ENCODE results near the gene PODXL2.
"Not testable (repeated sequence)": the region's sequence is repeated elsewhere in the genome, so short reads cannot be mapped to it uniquely, and the experiment has no call there.

PODXL2 gene

DNA sequence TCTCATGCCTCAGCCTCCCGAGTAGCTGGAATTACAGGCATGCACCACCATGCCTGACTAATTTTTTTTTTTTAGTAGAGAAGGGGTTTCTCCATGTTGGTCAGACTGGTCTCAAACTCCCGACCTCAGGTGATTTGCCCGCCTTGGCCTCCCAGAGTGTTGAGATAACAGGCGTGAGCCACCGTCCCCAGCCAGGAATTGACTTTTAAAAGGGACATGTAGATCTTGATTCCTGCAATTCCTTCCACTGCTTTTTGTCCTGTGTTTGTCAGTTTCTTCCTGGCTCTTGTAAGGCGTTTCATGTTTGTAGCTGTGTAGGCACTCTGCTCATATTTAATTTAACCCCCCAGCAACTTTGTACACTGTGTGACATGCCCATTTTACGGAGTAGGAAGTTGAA is 23.4 kb upstream of the PODXL2 start:
- not testable (repeated sequence) for DNase-seq

DNA sequence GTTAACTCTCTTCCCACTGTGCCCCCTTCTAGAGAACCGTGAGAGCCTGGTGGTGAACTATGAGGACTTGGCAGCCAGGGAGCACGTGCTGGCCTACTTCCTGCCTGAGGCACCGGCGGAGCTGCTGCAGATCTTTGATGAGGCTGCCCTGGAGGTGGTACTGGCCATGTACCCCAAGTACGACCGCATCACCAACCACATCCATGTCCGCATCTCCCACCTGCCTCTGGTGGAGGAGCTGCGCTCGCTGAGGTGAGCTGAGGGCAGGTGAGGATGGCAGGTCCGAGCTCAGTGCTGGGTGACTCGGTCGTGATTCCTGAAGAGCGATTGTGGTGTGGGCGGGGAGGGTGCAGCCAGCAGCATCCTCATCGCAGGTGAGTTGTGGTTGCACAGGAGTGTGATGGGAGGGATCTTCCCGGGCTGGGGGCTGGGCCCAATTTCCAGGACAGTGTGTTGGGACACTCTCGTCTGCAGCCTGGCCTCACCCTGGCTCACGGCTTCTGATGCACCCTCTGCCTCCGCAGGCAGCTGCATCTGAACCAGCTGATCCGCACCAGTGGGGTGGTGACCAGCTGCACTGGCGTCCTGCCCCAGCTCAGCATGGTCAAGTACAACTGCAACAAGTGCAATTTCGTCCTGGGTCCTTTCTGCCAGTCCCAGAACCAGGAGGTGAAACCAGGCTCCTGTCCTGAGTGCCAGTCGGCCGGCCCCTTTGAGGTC is 22.7 kb upstream of the PODXL2 start:
- no peak for DNase-seq

DNA sequence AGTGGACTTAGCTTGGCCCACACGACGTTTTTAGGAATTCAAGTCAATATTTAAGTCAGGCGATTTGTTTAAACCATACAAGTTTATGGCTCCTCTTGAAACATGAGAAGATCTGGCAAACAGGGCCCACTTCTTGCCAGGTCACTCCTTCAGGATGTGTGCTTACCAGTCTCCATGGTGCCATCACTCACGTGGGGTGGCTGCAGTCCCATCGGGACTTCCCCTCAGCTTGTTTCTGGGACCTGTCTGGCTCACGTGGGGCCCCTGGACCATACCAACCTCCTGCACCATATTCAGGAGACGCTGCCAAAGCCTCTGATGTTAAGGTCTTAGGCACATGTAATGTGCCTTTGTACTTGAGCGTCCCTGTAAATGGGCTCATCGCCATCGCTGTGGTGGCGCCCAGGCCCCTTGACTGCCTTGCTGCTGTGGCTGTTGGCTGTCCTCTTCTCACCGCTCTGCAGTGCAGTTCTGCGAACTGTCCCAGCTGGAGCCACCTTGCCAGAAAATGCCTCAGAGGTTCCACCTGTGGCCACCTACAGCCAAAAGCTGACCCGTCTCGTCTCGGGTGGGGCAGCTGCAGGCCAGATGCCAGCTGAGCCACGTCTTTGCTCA is 21.9 kb upstream of the PODXL2 start:
- DNase-seq, result no peak

DNA sequence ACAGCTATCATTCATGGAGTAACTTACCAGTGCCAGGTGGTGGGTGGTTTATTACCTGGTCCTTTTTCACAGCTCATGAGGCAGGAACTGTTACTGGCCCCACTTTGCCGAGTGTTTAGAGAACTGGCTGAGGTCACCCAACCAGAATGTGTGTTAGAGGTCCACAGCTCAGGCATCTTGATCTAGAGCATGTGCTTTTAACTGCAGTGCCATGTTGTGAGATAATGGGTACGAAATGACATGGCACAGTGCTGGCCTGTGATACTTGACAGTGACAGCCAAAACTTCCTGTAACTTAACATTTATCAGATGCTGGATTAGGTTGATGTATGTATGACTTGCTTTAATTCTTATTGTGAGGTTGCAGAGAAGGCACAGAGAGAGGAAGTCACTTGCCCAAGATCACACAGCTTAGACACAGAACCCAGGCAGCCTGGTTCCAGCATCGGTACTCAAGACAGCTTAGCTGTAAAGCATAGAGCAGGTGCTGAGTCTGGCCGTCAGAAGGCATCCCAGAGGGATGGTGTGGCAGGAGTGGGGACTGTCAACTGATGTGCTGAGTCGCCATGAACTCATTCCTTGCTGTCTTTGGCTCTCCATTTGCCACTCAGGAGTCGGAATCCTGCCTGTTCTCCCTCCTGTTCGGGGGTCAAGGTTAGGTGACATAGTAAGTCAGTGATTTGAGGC is 21.2 kb upstream of the PODXL2 start:
- no peak for DNase-seq

DNA sequence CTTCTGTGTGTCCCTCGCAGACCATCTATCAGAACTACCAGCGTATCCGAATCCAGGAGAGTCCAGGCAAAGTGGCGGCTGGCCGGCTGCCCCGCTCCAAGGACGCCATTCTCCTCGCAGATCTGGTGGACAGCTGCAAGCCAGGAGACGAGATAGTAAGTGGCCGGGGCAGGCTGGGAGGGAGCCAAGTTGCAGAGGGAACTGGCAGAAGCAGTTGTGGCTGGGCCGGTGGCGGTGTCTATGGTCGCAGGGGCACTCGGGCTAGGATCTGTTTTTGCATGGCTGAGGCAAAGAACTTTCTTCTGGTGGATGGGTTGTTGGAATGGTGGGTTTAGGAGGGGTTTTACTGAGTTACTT is 20.6 kb upstream of the PODXL2 start:
- no peak for DNase-seq

DNA sequence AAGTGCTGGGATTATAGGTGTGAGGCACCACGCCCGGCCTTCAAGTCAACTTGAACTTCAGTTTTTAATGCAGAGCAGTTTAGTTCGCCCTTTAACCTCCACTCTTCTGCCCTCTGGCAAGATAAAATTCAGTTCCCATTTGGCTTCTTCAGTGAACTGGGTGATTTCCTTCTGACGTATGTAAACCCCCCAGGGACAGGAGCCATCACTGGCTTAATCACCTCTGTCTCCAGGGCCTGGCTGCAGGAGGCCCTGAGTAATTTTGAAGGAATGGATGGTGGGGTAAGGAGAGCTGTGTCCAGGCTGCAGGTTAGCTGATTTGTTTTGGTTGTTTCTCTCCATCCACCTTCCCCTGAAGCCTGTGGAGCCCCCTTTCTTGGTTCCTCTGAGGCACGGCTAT is 18.9 kb upstream of the PODXL2 start:
- DNase-seq, result no peak

DNA sequence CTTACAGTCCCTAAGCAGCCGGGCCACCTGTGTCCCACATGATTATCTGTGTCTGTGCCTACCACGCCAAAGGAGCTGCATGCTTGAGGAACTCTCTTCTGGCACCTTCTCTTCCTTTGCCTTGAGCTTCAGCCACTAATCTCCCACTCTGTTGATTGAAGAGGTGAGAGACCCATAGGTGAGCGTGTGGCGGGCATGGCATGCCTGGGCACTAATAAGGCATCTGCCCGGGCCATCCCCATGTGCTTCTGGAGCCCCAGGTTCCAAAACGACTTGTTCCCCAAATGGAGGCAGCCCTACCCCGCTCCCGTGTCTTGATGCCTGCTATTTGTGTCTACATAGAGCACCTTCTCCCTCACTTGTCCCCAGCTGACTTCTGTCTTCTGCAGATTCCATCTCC is 17.7 kb upstream of the PODXL2 start:
- no peak for DNase-seq

DNA sequence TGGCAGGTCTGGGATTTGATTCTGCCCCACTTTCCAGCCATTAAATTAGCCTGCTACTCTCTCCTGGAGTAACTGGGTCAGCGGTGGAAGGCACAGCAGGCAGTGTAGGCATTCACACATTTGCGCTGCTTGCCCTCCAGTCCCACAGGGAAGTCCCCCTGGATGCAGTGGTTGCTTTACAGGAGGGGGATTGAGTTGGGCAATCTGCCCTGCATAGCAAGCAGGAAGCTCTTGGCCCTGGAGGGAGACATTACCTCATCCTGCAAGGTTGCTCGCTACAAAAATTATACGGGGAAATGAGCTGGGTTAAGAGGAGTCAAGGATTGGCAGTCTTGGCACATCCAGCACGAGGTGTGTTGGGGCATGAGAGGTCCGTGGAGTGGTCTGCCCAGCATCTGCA is 16.0 kb upstream of the PODXL2 start:
- DNase-seq, result no peak

DNA sequence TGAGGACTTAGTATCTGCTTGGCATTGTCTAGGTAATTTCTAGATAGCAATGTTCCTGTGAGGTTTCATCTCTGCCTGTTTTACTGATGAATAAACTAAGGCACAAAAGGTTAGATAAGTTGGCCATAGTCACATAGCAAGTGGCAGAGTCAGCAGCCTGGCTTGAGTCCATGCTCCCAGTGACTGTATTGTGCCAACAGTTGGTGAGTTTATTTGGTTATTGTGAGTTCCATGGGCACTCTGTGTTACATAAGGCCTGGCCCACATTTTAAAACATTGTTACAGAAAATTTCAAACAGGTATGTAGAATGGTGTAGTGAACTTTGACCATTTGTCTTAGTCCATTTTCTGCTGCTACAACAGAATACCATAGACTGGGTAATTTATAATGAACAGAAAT is 15.6 kb upstream of the PODXL2 start:
- DNase-seq, result no peak

DNA sequence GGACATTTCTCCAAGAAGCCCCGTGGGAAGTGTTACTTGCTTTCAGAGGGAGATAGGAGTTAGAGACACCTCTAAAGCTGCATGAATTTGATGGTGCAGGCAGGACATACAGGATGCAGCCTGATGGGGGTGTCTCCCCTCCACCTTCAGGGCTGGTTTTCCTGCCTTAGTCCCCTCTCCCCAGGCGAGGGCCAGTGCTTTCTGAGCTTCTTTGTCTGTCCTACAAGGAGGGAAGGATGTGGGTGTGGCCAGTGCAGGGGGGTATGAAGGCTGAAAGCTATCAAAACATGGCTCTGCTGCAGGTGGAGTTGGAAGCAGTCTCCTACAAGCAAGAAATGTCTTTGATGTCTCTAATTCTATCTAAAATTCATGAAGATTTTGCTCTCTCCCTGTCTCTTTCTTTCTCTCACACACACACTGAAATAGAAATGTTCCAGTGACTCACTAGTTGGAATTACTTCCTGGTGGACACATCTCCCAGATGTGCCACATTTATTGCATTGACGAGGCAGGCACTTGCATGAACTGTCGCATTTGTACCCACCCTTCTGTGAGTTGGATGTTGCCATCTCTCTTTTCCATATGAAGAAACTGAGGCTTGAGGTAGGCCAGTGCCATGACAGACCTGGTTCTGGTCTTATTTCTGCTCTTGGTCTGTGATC is 13.9 kb upstream of the PODXL2 start:
- DNase-seq, result no peak

DNA sequence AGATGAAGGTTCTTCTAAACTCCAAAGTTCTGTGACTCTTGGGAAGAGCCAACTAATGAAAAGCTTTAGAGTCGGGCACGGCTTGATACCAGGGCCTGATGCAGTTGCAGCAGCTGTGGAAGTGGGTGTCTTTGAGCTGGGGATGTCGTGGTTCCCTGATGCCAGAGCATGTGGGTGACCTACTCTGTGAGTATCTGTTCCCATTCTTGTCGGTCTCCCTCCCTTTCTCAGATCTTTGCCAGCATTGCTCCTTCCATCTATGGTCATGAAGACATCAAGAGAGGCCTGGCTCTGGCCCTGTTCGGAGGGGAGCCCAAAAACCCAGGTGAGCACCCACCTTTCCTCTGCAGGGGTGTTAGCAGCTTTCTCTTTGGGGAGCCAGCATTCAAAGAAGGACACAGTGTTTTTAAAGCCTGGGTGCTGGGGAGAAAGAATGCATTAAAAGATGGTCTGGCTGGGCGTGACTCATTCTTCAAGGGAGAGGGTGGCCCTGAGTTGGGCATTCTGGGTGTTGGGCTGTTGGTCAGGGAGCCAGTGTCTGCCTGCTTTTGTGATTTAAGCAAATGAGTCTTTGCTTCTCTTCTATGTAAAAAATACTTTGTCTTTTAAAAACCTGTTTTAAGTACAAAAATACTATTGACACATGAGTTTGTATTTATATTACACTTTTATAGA is 13.2 kb upstream of the PODXL2 start:
- DNase-seq, result no peak

DNA sequence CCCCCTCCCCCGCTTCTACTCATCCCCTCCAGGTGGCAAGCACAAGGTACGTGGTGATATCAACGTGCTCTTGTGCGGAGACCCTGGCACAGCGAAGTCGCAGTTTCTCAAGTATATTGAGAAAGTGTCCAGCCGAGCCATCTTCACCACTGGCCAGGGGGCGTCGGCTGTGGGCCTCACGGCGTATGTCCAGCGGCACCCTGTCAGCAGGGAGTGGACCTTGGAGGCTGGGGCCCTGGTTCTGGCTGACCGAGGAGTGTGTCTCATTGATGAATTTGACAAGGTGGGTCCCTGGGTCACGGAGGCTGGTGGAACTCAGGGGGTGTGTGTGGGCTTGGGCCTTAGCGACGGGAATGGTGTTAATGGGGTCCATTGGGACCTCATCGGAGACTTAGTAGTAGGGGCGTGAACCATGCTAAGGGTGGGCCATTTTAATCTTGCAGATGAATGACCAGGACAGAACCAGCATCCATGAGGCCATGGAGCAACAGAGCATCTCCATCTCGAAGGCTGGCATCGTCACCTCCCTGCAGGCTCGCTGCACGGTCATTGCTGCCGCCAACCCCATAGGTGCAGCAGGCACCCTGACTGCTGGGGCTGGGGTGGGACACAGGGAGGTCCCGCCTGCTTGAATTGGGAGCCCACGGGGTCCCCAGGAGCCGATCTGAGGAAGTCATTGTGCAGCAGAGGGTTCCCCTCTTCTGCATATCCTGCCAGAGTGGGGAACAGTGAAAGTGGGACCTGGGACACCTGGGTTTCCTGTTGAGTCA is 12.0 kb upstream of the PODXL2 start:
- DNase-seq, result no peak

DNA sequence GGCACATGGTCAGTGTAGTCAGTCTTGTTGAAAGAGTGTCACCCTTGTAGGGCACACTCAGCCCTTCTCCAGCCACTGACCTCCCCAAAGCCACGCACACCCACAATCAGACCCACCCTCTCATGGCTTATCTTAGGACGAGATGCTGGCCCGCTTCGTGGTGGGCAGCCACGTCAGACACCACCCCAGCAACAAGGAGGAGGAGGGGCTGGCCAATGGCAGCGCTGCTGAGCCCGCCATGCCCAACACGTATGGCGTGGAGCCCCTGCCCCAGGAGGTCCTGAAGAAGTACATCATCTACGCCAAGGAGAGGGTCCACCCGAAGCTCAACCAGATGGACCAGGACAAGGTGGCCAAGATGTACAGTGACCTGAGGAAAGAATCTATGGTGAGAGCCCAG is 10.1 kb upstream of the PODXL2 start:
- no peak for DNase-seq

DNA sequence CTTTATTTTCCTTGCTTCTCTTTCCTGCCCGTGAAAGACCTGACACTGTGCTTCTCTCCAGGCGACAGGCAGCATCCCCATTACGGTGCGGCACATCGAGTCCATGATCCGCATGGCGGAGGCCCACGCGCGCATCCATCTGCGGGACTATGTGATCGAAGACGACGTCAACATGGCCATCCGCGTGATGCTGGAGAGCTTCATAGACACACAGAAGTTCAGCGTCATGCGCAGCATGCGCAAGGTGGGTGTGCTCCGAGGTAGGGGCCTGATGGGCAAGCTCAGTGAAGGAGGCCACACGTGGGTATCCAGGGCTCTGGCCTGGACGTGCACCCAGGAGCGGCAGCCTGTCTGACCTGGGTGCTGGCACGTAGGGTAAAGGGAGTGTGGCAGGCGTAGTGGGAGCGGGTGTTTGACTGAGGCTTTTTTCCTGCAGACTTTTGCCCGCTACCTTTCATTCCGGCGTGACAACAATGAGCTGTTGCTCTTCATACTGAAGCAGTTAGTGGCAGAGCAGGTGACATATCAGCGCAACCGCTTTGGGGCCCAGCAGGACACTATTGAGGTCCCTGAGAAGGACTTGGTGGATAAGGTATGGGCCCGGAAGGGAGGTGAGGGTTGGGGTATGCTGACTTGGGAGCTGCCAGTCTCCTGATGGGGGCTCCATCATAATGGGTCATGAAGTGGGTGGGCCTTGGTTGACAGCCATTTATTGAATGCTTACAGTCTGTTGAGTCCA is 8.2 kb upstream of the PODXL2 start:
- no peak for DNase-seq

DNA sequence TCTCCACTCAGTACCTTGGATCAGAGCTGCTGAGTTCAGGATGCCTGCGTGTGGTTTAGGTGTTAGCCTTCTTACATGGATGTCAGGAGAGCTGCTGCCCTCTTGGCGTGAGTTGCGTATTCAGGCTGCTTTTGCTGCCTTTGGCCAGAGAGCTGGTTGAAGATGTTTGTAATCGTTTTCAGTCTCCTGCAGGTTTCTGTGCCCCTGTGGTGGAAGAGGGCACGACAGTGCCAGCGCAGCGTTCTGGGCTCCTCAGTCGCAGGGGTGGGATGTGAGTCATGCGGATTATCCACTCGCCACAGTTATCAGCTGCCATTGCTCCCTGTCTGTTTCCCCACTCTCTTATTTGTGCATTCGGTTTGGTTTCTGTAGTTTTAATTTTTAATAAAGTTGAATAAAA is 7.0 kb upstream of the PODXL2 start:
- DNase-seq, result no peak

DNA sequence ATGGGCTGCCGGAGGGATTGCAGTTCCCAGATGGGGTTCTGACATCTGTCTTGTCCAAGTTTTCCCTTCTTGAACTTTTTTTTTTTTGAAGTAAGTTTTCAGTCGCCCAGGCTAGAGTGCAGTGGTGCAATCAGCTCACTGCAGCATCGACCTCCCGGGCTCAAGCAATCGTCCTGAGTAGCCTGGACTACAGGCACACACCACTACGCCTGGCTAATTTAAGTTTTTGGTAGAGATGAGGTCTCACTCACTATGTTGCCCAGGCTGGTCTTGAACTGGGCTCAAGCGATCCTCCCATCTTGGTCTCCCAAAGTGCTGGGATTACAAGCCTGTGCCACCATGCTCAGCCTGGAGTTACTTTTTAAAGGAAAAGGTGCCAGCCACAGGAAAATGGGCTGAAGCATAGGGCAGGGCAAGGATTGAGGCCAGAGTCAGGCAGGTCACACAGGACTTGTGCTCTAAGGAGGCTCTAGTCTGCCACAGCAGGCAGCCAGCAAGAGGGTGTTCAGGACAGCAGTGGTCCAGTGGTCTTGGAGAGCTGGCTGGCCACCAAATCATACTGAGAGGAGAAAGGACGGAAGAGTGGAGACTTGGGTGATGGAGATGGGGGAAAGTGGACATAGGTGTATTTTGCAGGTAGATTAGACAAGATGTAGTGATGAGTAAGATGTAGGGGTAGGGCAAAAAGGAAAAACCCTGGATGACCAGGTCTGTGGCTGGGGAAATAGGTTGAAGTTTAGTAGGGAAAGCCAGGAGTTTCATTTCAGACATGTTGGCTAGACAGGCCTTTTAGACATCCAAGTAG is 6.0 kb upstream of the PODXL2 start:
- no peak for DNase-seq

DNA sequence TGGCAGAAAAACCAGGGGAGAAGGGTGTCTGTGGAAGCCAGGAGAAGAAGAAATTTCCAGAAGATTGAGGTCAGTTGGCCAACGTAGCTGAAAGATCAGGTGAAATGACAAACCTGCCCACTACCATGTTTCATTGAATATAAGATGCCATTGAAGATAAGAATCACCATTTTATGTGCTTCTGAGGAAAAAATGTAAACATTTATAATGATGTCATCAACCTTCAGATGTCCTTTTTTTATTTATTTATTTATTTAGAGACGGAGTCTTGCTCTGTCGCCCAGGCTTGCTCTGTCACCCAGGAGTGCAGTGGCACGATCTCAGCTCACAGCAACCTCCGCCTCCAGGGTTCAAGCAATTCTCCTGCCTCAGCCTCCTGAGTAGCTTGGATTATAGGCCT is 4.9 kb upstream of the PODXL2 start:
- DNase-seq, result no peak

DNA sequence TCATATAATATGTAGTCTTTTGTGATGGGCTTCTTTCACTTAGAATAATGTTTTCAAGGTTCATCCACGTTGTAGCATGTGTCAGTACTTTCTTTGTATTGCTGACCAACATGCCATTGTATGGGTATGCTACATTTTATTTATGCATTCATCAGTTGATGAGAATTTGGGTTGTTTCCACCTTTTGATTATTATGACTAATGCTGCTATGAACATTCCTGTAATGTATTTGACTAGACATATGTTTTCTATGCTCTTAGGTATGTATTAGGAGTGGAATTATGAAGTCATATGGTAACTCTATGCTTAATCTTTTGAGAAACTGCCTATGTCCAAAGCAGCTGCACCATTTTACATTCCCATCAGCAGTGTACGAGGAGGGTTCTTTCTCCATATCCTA is 3.2 kb upstream of the PODXL2 start:
- no peak for DNase-seq

DNA sequence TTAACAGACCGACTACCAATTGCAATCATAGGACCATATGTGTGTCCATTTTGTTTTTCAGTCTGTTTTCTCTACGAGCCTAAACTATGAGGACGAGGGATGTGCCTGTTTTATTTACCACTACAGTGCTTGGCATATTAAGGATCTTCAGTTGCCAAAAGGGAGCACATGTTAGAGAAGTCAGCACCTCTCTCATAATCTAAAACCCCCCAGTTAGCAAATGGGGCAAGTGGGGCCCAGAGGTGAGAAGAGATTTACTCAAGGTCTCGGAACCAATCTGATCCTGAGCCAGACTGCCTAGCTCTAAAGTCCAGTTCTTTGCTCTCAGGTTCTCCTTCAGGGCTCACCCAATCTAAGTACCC is 578 bp upstream of the PODXL2 start:
- no peak for DNase-seq

DNA sequence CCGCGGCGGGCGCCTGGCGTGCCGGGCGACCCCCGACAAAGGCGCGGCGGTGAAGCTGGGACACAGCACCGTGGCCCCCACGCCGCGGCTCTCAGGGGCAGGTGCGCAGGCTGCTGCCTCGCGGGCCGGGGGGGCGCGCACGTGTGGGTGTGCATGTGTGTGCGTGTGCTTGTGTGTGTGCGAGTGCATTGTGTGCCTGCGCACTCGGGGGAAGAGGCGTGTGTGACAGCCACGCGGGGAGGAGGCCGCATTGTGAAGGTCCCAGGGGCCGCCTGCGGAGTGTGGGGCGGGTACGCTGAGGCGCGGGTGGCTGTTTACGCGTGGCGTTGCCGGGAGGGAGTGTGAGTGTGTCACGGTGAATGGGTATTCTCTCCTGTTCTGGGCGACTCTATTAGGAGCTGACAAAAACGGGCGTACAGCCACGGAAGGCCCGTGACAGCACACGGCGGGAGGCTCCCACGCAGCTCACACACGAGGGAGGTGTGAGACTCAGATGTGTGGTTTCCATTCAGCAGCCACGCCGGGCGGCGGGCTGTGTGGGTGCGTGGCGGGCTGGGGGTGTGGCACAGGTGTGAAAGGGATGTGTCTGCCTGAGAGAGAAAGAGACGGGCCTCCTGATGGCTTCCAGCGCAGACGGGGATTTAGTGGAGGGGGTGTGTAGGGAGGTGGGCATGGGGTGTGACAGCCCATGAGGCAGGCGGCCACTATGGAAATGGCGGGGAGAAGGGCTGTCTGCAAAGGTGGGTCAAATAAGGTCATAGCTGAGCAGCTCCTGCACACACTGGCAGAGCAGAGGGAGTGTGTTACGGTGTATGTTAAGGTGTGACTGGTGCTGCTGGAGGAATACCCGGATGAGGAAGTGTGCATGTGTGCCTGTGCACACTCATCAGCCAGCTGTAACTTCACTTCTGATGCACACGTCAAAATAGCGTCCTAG is 750 bp downstream of the PODXL2 start:
- peak; percentile 44 for DNase-seq

Measured in stimulated activated CD4-positive, alpha-beta T cell treated with anti-CD3 and anti-CD28 coated beads, Interleukin-4, amount 100 ng/mL, for 24 hours (primary cell).